Brain microvascular endothelial cell (primary cell): ENCODE data around the gene B3GAT3.
"Not testable (repeated sequence)": the region's sequence is repeated elsewhere in the genome, so short reads cannot be mapped to it uniquely, and the experiment has no call there.

Experiments
- DNase-seq: peaks from one replicate; pipeline ENCODE4 v3.0.0-alpha.2; 2020
- H3K27ac ChIP-seq: fragments of 250-450 bp; sonication (Bioruptor Pico); 2 replicates; pipeline ENCODE4 v1.5.1; 2020; ENCODE audit warnings: mild to moderate bottlenecking, moderate library complexity
- H3K27me3 ChIP-seq: fragments of 250-450 bp; sonication (Bioruptor Pico); replicated peaks from 2 replicates; pipeline ENCODE4 v1.5.1; 2020; ENCODE audit warnings: mild to moderate bottlenecking
- H3K36me3 ChIP-seq: fragments of 250-450 bp; sonication (Bioruptor Pico); replicated peaks from 2 replicates; pipeline ENCODE4 v1.5.1; 2020; ENCODE audit warnings: mild to moderate bottlenecking
- H3K4me3 ChIP-seq: 2 replicates; pipeline ENCODE4 v1.5.1; 2011; ENCODE audit warnings: low read depth, mild to moderate bottlenecking, control low read depth, low read length, moderate library complexity
- CTCF ChIP-seq: IDR thresholded peaks from 2 replicates; pipeline ENCODE4 v1.5.1; 2011; ENCODE audit warnings: low read depth, mild to moderate bottlenecking, moderate library complexity, low read length, control low read depth, inconsistent platforms; ENCODE audit errors: missing control alignments
- in situ Hi-C: cut with HindIII; loops from 2 replicates; pipeline ENCODE4 v1.10.0; 2017; ENCODE audit warnings: low sequenced_read_pairs, low pct_ligation_motif_present

B3GAT3 gene

DNA sequence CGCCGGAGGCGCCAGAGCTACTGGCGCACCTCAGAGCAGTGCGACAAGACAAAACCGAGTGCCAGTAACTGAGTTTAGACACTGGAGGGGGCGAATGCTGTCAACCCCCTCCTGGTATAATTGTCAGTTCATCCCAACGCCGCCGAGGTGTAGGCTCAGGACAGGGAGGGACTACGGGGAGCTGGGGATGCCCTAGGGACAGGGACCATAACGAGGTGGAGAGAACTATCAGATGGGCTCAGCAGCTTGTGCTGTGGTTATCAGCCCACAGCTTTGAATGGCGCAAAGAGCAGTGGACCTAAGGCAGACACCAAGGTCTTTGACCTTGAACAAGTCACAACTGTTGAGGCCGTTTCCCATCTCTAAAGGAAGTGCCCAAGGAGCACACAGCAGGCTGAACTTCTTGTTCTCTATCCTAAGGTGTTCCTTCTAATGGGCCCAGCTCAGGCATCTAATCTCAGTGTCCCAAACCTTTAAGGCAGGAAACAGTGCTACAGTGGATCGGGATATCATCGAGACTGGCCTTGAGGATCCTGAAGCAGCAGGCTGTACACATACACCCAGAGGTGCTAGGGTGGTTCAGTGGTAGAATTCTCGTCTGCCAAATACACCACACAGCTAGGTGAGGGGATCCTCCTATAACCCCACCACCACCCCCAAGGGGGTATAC, 29.5 kb downstream of the B3GAT3 start:
- no peaks in the 10 kb centered on the region for H3K27me3 ChIP-seq
- H3K27ac ChIP-seq: peak overlapping the region; percentile 42
- no peak for DNase-seq
- in situ Hi-C loops: no loop called here
- peak overlapping the region; percentile 84 for H3K4me3 ChIP-seq
- H3K36me3 ChIP-seq: peaks cover 51% of the 10 kb centered on the region
- TF ChIP-seq CTCF: no peak

DNA sequence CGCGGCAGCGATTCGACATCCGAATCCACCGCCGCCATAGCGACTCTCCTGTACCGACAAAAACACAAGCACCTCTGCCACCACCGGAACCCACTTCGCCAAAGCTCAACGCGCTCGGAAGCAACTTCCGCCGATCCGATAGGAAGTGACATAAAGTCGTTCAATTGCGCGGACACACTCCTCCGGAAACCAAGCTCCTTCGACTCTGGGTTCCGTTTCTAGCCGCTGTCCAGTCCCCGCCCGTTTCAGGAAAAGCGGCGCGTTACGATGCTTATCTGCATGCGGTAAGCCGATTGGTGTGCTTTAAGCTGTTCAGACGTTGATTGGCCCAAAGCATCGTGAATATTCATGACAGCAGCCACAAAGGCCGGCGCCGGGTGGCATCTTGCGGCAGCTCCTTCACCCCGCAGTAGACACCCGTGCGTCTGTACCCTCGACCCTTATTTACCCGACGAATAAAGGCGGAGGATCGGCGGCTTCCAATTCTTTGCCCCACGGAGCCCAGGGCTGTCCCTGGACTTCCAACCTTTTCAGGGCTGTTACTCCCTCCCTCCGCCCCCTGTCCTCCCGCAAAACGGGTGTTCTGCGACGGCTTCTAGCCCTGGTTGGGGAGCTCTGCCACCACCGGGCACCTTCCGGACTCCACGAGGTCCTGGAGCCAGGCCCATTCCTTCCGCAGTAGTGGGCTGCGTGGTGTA, 30.2 kb downstream of the B3GAT3 start, which contains the start of gene TUT1:
TUT1 (minus strand) TSS at position 76 of the 698 bp plus-strand sequence; CDS start at position 38, 38 bp downstream.
- Histone ChIP-seq H3K4me3 (peak within 1 kb of the TSS; percentile 84), H3K27ac (peak within 1 kb of the TSS; percentile 70), H3K27me3 (no peaks in the 10 kb centered on the region), H3K36me3 (peaks cover 47% of the 10 kb centered on the region)
- TF ChIP-seq CTCF: no peak
- DNase-seq: peak; percentile 98
- in situ Hi-C loops: no loop called here

- no peaks in the 10 kb centered on the region for H3K27me3 ChIP-seq
- peak; percentile 64 for TF ChIP-seq CTCF
- peaks cover 30% of the 10 kb centered on the region for H3K36me3 ChIP-seq
- no peak overlapping the region for H3K4me3 ChIP-seq
- peak; percentile 50 for DNase-seq
- H3K27ac ChIP-seq: no peak overlapping the region
- in situ Hi-C loops: no loop called here
Observed at GRCh38 chr11:62588966-62589637, 32.7 kb downstream of the B3GAT3 start.

GRCh38 chr11:62585356-62585755, 36.4 kb downstream of the B3GAT3 start:
- H3K36me3 ChIP-seq: peaks cover 28% of the 10 kb centered on the region
- DNase-seq, H3K27ac ChIP-seq: not testable (repeated sequence)

GRCh38 chr11:62581735-62582134, 40.1 kb downstream of the B3GAT3 start:
- H3K4me3 ChIP-seq, DNase-seq, in situ Hi-C loops, H3K27me3 ChIP-seq, H3K27ac ChIP-seq: not testable (repeated sequence)
- peaks cover 28% of the 10 kb centered on the region for H3K36me3 ChIP-seq

More at GRCh38 chr11:62585356-62585755, 36.4 kb downstream of the B3GAT3 start:
- H3K4me3 ChIP-seq, in situ Hi-C loops, H3K27me3 ChIP-seq: not testable (repeated sequence)

- in situ Hi-C loops: no loop called here
- peaks cover 22% of the 10 kb centered on the region for H3K36me3 ChIP-seq
- DNase-seq: no peak
- H3K27ac ChIP-seq: no peak overlapping the region
- no peaks in the 10 kb centered on the region for H3K27me3 ChIP-seq
- H3K4me3 ChIP-seq: no peak overlapping the region
- TF ChIP-seq CTCF: no peak
Observed at GRCh38 chr11:62580959-62581715, 40.6 kb downstream of the B3GAT3 start.
